H9 (cell line): ENCODE results near the gene MEN1. TPM values are rescaled to one million over a fixed set of nuclear protein-coding genes. Genes with fewer than 3 reads are reported as not detected.

Experiments used
- DNase-seq: peaks from one replicate; pipeline ENCODE4 v3.0.0-alpha.2; 2017
- H2AFZ ChIP-seq: one replicate; pipeline ENCODE4 v1.6.1; 2013; ENCODE audit warnings: mild to moderate bottlenecking, low read length, control low read depth, moderate library complexity
- H2AK5ac ChIP-seq: 2 replicates; pipeline ENCODE4 v1.6.1; 2013; ENCODE audit warnings: low read length, control low read depth, mixed read lengths; ENCODE audit not compliant: insufficient read length
- H2BK120ac ChIP-seq: one replicate; pipeline ENCODE4 v1.6.1; 2013; ENCODE audit warnings: low read depth, mild to moderate bottlenecking, low read length, control low read depth, inconsistent platforms; ENCODE audit not compliant: poor library complexity, severe bottlenecking
- H2BK12ac ChIP-seq: 2 replicates; pipeline ENCODE4 v1.6.1; 2013; ENCODE audit warnings: low read length, control low read depth, mixed read lengths, low read depth; ENCODE audit not compliant: insufficient read length
- H2BK15ac ChIP-seq: 2 replicates; pipeline ENCODE4 v1.6.1; 2013; ENCODE audit warnings: low read depth, low read length, control low read depth
- H2BK20ac ChIP-seq: one replicate; pipeline ENCODE4 v1.6.1; 2013; ENCODE audit warnings: low read depth, mild to moderate bottlenecking, low read length, control low read depth, inconsistent platforms; ENCODE audit not compliant: poor library complexity, severe bottlenecking
- H2BK5ac ChIP-seq: 2 replicates; pipeline ENCODE4 v1.6.1; 2013; ENCODE audit warnings: low read length, control low read depth, mixed read lengths; ENCODE audit not compliant: insufficient read length
- H3K14ac ChIP-seq: 2 replicates; pipeline ENCODE4 v1.6.1; 2013; ENCODE audit warnings: low read length, control low read depth; ENCODE audit not compliant: insufficient read depth
- H3K18ac ChIP-seq: 2 replicates; pipeline ENCODE4 v1.6.1; 2013; ENCODE audit warnings: low read depth, mild to moderate bottlenecking, mixed read lengths, low read length, control low read depth; ENCODE audit not compliant: insufficient read length
- H3K23ac ChIP-seq: 2 replicates; pipeline ENCODE4 v1.6.1; 2013; ENCODE audit warnings: low read length, control low read depth, mixed read lengths, low read depth; ENCODE audit not compliant: insufficient read length
- H3K23me2 ChIP-seq: 2 replicates; pipeline ENCODE4 v1.6.1; 2013; ENCODE audit warnings: low read depth, mild to moderate bottlenecking, mixed read lengths, low read length, control low read depth; ENCODE audit not compliant: insufficient read length, poor library complexity, severe bottlenecking
- H3K27ac ChIP-seq: 2 replicates; pipeline ENCODE4 v1.5.1; 2013; ENCODE audit warnings: low read length, control low read depth, mixed read lengths, low read depth; ENCODE audit not compliant: insufficient read length
- H3K27me3 ChIP-seq: 2 replicates; pipeline ENCODE4 v1.6.1; 2013; ENCODE audit warnings: low read length, control low read depth, inconsistent platforms; ENCODE audit not compliant: insufficient read depth
- H3K4ac ChIP-seq: 2 replicates; pipeline ENCODE4 v1.6.1; 2013; ENCODE audit warnings: low read depth, mild to moderate bottlenecking, control low read depth, inconsistent platforms, low read length, moderate library complexity
- H3K4me1 ChIP-seq: 2 replicates; pipeline ENCODE4 v1.6.1; 2013; ENCODE audit warnings: low read length, control low read depth, inconsistent platforms; ENCODE audit not compliant: insufficient read depth
- H3K4me2 ChIP-seq: 2 replicates; pipeline ENCODE4 v1.6.1; 2013; ENCODE audit warnings: low read length, control low read depth, mixed read lengths; ENCODE audit not compliant: insufficient read length, insufficient read depth
- H3K56ac ChIP-seq: 2 replicates; pipeline ENCODE4 v1.6.1; 2013; ENCODE audit warnings: low read depth, mild to moderate bottlenecking, mixed read lengths, low read length, control low read depth; ENCODE audit not compliant: insufficient read length
- H3K79me1 ChIP-seq: 2 replicates; pipeline ENCODE4 v1.6.1; 2013; ENCODE audit warnings: low read depth, mild to moderate bottlenecking, moderate library complexity, low read length, control low read depth, inconsistent platforms; ENCODE audit not compliant: insufficient read depth, poor library complexity, severe bottlenecking
- H3K79me2 ChIP-seq: 2 replicates; pipeline ENCODE4 v1.6.1; 2013; ENCODE audit warnings: low read length, control low read depth, inconsistent platforms; ENCODE audit not compliant: insufficient read depth
- H3K9ac ChIP-seq: 2 replicates; pipeline ENCODE4 v1.6.1; 2013; ENCODE audit warnings: low read length, control low read depth, mixed read lengths; ENCODE audit not compliant: insufficient read length; ENCODE audit errors: extremely low read depth
- H3K9me3 ChIP-seq: one replicate; pipeline ENCODE4 v1.6.1; 2013; ENCODE audit warnings: low read depth, low read length, inconsistent platforms; ENCODE audit not compliant: control insufficient read depth
- H3T11ph ChIP-seq: one replicate; pipeline ENCODE4 v1.6.1; 2013; ENCODE audit warnings: mild to moderate bottlenecking, low read length, control low read depth, inconsistent platforms
- H4K20me1 ChIP-seq: one replicate; pipeline ENCODE4 v1.6.1; 2013; ENCODE audit not compliant: control insufficient read depth, insufficient read length, insufficient read depth
- H4K5ac ChIP-seq: 2 replicates; pipeline ENCODE4 v1.6.1; 2013; ENCODE audit warnings: low read depth, mild to moderate bottlenecking, mixed read lengths, low read length, control low read depth; ENCODE audit not compliant: insufficient read length
- H4K8ac ChIP-seq: replicated peaks from 2 replicates; pipeline ENCODE4 v1.6.1; 2013; ENCODE audit warnings: low read length, control low read depth, mixed read lengths, low read depth; ENCODE audit not compliant: insufficient read length
- H4K91ac ChIP-seq: 2 replicates; pipeline ENCODE4 v1.6.1; 2013; ENCODE audit warnings: low read depth, mild to moderate bottlenecking, moderate library complexity, mixed read lengths, low read length, control low read depth; ENCODE audit not compliant: insufficient read length
- H3K27ac Mint-ChIP-seq, 3 experiments: 2 replicates in 2 of 3; 3 replicates in 1 of 3; pipeline ENCODE4 v1.8.0; 2020 to 2021; ENCODE audit warnings: mixed read lengths in 3 of 3, mild to moderate bottlenecking in 1 of 3, moderate library complexity in 1 of 3
- H3K27me3 Mint-ChIP-seq: 2 replicates; pipeline ENCODE4 v1.8.0; 2021; ENCODE audit warnings: low read depth, mild to moderate bottlenecking, moderate library complexity, mixed read lengths
- H3K36me3 Mint-ChIP-seq, 3 experiments: 2 replicates in 2 of 3; 3 replicates in 1 of 3; pipeline ENCODE4 v1.8.0; 2020 to 2021; ENCODE audit warnings: low read depth in 3 of 3, mixed read lengths in 3 of 3; ENCODE audit not compliant: insufficient read depth in 1 of 3
- H3K4me1 Mint-ChIP-seq, 2 experiments: 2 replicates each; pipeline ENCODE4 v1.8.0; 2020; ENCODE audit warnings: mixed read lengths in 2 of 2
- H3K4me3 Mint-ChIP-seq, 2 experiments: 2 replicates in 1 of 2; 3 replicates in 1 of 2; pipeline ENCODE4 v1.8.0; 2020 to 2021; ENCODE audit warnings: mild to moderate bottlenecking in 2 of 2, mixed read lengths in 2 of 2, moderate library complexity in 1 of 2
- H3K9me3 Mint-ChIP-seq, 2 experiments: 2 replicates in 1 of 2; 3 replicates in 1 of 2; pipeline ENCODE4 v1.8.0; 2020; ENCODE audit warnings: mild to moderate bottlenecking in 2 of 2, mixed read lengths in 2 of 2, moderate library complexity in 1 of 2
- CTCF ChIP-seq: fragments of 200-600 bp; sonication (generic); conservative IDR thresholded peaks from 3 replicates; pipeline ENCODE4 v1.8.0; 2021; ENCODE audit warnings: antibody characterized with exemption, mild to moderate bottlenecking
- WGBS: extraction: QIAGEN DNeasy Blood & Tissue Kit; methylation state at CpG from one replicate; pipeline ENCODE4 v1.1.7; 2013; ENCODE audit warnings: missing lambda C conversion rate, low lambda C conversion rate, mixed read lengths; ENCODE audit not compliant: insufficient read length; ENCODE audit errors: extremely low coverage; 5-methylcytosine and 5-hydroxymethylcytosine counted together
- total RNA-seq: library from RNA; stranded (reverse); gene quantifications from 2 replicates; pipeline ENCODE4 v1.2.1, GENCODE V29; 2021

MEN1 gene
- total RNA-seq, 1 experiment from 2014 or later, result 49.9 TPM

- Histone ChIP-seq H2BK15ac (no peak overlapping the region), H4K91ac (no peak overlapping the region), H3K18ac (no peak overlapping the region), H3K4ac (no peak overlapping the region), H2BK120ac (no peak overlapping the region), H3K9me3 (no peaks in the 10 kb centered on the region), H3K14ac (no peak overlapping the region), H3K79me2 (no peaks in the 10 kb centered on the region), H3K9ac (no peak overlapping the region), H3K4me2 (no peak overlapping the region), H3K27me3 (no peaks in the 10 kb centered on the region), H4K20me1 (no peaks in the 10 kb centered on the region), H3K56ac (no peak overlapping the region), H4K5ac (no peak overlapping the region), H3K23ac (no peak overlapping the region), H4K8ac (no peak overlapping the region), H2BK20ac (no peak overlapping the region), H2BK12ac (no peak overlapping the region), H2AFZ (no peak overlapping the region), H2AK5ac (no peak overlapping the region), H3K23me2 (no peaks in the 10 kb centered on the region), H3K79me1 (peaks cover 3% of the 10 kb centered on the region), H3K4me1 (peaks cover 4% of the 10 kb centered on the region; the same call in 1 of the 2 replicates), H2BK5ac (no peak overlapping the region), H3K27ac (no peak overlapping the region), H3T11ph (no peak overlapping the region)
- Mint-ChIP-seq H3K27me3 (no peaks in the 10 kb centered on the region), H3K27ac (peak overlapping the region; percentile 23 to 98 (median 74); a peak in 5 of 7 replicates), H3K36me3 (peaks cover 46 to 75% (median 63%) of the 10 kb centered on the region in 3 experiments; a peak in 6 of 7 replicates), H3K4me3 (peak overlapping the region; percentile 48 to 67; a peak in 3 of 5 replicates), H3K9me3 (no peaks in the 10 kb centered on the region; a peak in 1 of 5 replicates), H3K4me1 (peaks cover 71 to 84% of the 10 kb centered on the region in 2 experiments)
- WGBS, result no CpG with 5 or more reads among the region's 8 CpGs
- TF ChIP-seq CTCF, result no peak
- DNase-seq, result no peak
Observed at GRCh38 chr11:64764753-64765152, 45.6 kb downstream of the MEN1 start.
